PC-3 (cell line): ENCODE results near the gene CROCC. TPM values are rescaled to one million over a fixed set of nuclear protein-coding genes. Genes with fewer than 3 reads are reported as not detected.
"Not testable (repeated sequence)": the region's sequence is repeated elsewhere in the genome, so short reads cannot be mapped to it uniquely, and the experiment has no call there.

ENCODE experiments used
- ATAC-seq: fragments of 200-7000 bp; cut with Tn5 transposase; 2 replicates; pipeline ENCODE4 v1.9.1; 2020; ENCODE audit warnings: mild to moderate bottlenecking, moderate library complexity
- Bru-seq: library from RNA; stranded (reverse); fragments of 400-500 nt; gene quantifications from one replicate; lab custom pipeline; 2021; lab: Mats Ljungman, UMichigan
- BruChase-seq, 2 experiments: library from RNA; stranded (reverse); fragments of 400-500 nt; gene quantifications; one replicate each; lab custom pipeline; 2021; lab: Mats Ljungman, UMichigan
- BruUV-seq: library from RNA; stranded (reverse); fragments of 400-500 nt; replicated peaks from 2 replicates; lab custom pipeline; 2021; lab: Mats Ljungman, UMichigan
- CTCF ChIA-PET: fragments of 300-600 bp; sonication (Branson Sonifier 250); formaldehyde crosslinking; loops from one replicate; lab custom pipeline; 2022; ENCODE audit warnings: antibody characterized with exemption; lab: Charles Lee
- POLR2A ChIA-PET: fragments of 300-600 bp; sonication (Branson Sonifier 250); formaldehyde crosslinking; loops from one replicate; lab custom pipeline; 2022; ENCODE audit warnings: antibody characterized with exemption; ENCODE audit not compliant: unreplicated experiment; lab: Charles Lee
- DNase-seq: peaks from one replicate; pipeline ENCODE4 v3.0.0-alpha.2; 2015
- H2AFZ ChIP-seq: fragments of 300-600 bp; sonication (generic); 2 replicates; pipeline ENCODE4 v1.6.0; 2016; ENCODE audit warnings: antibody characterized with exemption, low read length
- H3F3A ChIP-seq: fragments of 300-600 bp; sonication (generic); one replicate; pipeline ENCODE4 v1.6.0; 2017; ENCODE audit warnings: antibody characterized with exemption, low read length, control low read depth, mild to moderate bottlenecking; ENCODE audit not compliant: unreplicated experiment
- H3K27ac ChIP-seq: fragments of 300-600 bp; sonication (generic); 2 replicates; pipeline ENCODE4 v1.5.1; 2016; ENCODE audit warnings: mild to moderate bottlenecking, low read length
- H3K27me3 ChIP-seq: fragments of 300-600 bp; sonication (generic); 2 replicates; pipeline ENCODE4 v1.6.1; 2016; ENCODE audit warnings: low read length, mixed read lengths
- H3K36me3 ChIP-seq: fragments of 300-600 bp; sonication (generic); 2 replicates; pipeline ENCODE4 v1.6.1; 2016; ENCODE audit warnings: low read depth, mixed run types, low read length, mixed read lengths
- H3K4me1 ChIP-seq: fragments of 300-600 bp; sonication (generic); 2 replicates; pipeline ENCODE4 v1.5.1; 2016; ENCODE audit warnings: low read length; ENCODE audit not compliant: insufficient read depth
- H3K4me2 ChIP-seq: fragments of 300-600 bp; sonication (generic); 2 replicates; pipeline ENCODE4 v1.6.0; 2016; ENCODE audit warnings: low read length
- H3K4me3 ChIP-seq: fragments of 300-600 bp; sonication (generic); 2 replicates; pipeline ENCODE4 v1.5.1; 2016; ENCODE audit warnings: mild to moderate bottlenecking, low read length, mixed read lengths
- H3K79me2 ChIP-seq: fragments of 300-600 bp; sonication (generic); 2 replicates; pipeline ENCODE4 v1.6.1; 2017; ENCODE audit warnings: low read length, mixed read lengths
- H3K9ac ChIP-seq: fragments of 300-600 bp; sonication (generic); 2 replicates; pipeline ENCODE4 v1.6.0; 2016; ENCODE audit warnings: mild to moderate bottlenecking, low read length
- H3K9me2 ChIP-seq: fragments of 300-600 bp; sonication (generic); replicated peaks from 2 replicates; pipeline ENCODE4 v1.6.1; 2016; ENCODE audit warnings: mixed run types, low read length, mixed read lengths
- H3K9me3 ChIP-seq: fragments of 300-600 bp; sonication (generic); 2 replicates; pipeline ENCODE4 v1.6.1; 2016; ENCODE audit warnings: low read length, mixed read lengths
- H4K20me1 ChIP-seq: fragments of 300-600 bp; sonication (generic); 2 replicates; pipeline ENCODE4 v1.6.1; 2016; ENCODE audit warnings: low read length, mixed read lengths
- EZH2 ChIP-seq: fragments of 300-600 bp; sonication (generic); IDR thresholded peaks from one replicate; pipeline ENCODE4 v1.6.1; 2017; ENCODE audit warnings: antibody characterized with exemption, mild to moderate bottlenecking, low read length; ENCODE audit not compliant: unreplicated experiment
- EZH2phosphoT487 ChIP-seq: fragments of 300-600 bp; sonication (generic); IDR thresholded peaks from 2 replicates; pipeline ENCODE4 v1.6.1; 2018; ENCODE audit warnings: mild to moderate bottlenecking, antibody characterized with exemption, low read length, borderline replicate concordance
- intact Hi-C: fragments of 100-400 bp; cut with micrococcal nuclease; formaldehyde crosslinking; loops from 2 replicates; pipeline ENCODE4 v1.9.0; 2023
- long read RNA-seq: library from polyadenylated mRNA; unstranded; transcript quantifications from one replicate; pipeline ENCODE4 v2.0.0, GENCODE V29; 2021; ENCODE audit not compliant: unreplicated experiment
- total RNA-seq: library from RNA; depleted of rRNA; stranded (reverse); fragments of >200 nt; gene quantifications from 2 replicates; pipeline ENCODE4 v1.2.3, GENCODE V29; 2014; rRNA removed
- TF ChIP-seq, protein P1 (sequence below): fragments of 300-600 bp; sonication (generic); conservative IDR thresholded peaks from 2 replicates; pipeline ENCODE4 v1.5.1; 2017; ENCODE audit warnings: antibody characterized with exemption, low read depth, mild to moderate bottlenecking, low read length

CROCC gene, protein sequence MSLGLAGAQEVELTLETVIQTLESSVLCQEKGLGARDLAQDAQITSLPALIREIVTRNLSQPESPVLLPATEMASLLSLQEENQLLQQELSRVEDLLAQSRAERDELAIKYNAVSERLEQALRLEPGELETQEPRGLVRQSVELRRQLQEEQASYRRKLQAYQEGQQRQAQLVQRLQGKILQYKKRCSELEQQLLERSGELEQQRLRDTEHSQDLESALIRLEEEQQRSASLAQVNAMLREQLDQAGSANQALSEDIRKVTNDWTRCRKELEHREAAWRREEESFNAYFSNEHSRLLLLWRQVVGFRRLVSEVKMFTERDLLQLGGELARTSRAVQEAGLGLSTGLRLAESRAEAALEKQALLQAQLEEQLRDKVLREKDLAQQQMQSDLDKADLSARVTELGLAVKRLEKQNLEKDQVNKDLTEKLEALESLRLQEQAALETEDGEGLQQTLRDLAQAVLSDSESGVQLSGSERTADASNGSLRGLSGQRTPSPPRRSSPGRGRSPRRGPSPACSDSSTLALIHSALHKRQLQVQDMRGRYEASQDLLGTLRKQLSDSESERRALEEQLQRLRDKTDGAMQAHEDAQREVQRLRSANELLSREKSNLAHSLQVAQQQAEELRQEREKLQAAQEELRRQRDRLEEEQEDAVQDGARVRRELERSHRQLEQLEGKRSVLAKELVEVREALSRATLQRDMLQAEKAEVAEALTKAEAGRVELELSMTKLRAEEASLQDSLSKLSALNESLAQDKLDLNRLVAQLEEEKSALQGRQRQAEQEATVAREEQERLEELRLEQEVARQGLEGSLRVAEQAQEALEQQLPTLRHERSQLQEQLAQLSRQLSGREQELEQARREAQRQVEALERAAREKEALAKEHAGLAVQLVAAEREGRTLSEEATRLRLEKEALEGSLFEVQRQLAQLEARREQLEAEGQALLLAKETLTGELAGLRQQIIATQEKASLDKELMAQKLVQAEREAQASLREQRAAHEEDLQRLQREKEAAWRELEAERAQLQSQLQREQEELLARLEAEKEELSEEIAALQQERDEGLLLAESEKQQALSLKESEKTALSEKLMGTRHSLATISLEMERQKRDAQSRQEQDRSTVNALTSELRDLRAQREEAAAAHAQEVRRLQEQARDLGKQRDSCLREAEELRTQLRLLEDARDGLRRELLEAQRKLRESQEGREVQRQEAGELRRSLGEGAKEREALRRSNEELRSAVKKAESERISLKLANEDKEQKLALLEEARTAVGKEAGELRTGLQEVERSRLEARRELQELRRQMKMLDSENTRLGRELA (N-terminal part only)
- total RNA-seq = 24.6 and 51.6 TPM in 2 replicates
- Bru-seq, nascent RNA = percentile 49 among the genes with signal in this experiment
- BruChase-seq, experiment 1, labeled RNA remaining after a 6-hour chase = percentile 54 among the genes with signal in this experiment
- BruChase-seq, experiment 2, labeled RNA remaining after a 2-hour chase = percentile 54 among the genes with signal in this experiment
- long read RNA-seq, partial matches to known transcripts = 17 of 39 reads
- long read RNA-seq, other reads (novel, unspliced or antisense) = 22 of 39 reads

DNA sequence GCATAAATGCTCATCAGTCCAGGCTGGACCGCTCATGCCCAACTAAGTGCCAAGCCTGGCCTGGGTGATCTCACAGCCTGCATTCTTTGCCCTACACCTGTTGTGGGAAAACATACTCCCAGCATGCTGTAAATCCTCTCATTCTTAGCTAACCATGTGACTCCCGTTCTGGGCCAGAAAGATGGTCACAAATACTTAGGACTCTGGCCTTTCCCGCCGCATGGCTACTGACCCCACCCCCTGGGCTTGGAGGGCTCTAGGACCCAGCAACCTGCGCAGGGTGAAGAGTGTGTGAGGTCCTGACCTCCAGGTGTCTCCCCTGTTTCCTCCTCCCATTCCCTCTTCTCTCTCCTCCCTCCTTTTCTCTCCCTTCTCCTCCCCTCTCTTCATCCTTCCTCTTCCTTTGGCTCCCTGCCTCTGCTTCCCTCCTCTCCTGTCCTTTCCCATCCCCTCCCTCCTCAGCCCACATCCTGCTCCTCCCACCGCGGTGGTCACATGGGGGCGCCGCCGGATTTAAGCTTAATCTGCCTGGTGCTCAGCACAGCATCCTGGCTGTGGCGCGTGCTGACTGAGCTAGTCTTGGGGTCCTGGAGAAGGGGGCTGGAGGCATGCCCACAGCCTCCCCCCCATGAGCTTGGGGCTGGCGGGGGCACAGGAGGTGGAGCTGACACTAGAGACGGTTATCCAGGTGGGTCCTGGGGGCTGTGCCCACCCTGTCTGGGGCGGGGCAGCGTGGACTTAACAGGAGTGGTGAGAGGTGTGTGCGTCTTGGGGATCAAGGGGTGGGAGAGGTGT lies at the start of gene CROCC:
CROCC (plus strand) TSS at position 541 of the 795 bp plus-strand sequence; CDS start at position 629, 88 bp downstream.
- H4K20me1 ChIP-seq = no peaks in the 10 kb centered on the region
- BruUV-seq = no TSS peak
- H3K36me3 ChIP-seq = no peaks in the 10 kb centered on the region
- H3K4me2 ChIP-seq = no peak within 1 kb of the TSS
- TF ChIP-seq EZH2phosphoT487 = no peak
- no peak for TF ChIP-seq EZH2
- TF ChIP-seq, protein P1, sequence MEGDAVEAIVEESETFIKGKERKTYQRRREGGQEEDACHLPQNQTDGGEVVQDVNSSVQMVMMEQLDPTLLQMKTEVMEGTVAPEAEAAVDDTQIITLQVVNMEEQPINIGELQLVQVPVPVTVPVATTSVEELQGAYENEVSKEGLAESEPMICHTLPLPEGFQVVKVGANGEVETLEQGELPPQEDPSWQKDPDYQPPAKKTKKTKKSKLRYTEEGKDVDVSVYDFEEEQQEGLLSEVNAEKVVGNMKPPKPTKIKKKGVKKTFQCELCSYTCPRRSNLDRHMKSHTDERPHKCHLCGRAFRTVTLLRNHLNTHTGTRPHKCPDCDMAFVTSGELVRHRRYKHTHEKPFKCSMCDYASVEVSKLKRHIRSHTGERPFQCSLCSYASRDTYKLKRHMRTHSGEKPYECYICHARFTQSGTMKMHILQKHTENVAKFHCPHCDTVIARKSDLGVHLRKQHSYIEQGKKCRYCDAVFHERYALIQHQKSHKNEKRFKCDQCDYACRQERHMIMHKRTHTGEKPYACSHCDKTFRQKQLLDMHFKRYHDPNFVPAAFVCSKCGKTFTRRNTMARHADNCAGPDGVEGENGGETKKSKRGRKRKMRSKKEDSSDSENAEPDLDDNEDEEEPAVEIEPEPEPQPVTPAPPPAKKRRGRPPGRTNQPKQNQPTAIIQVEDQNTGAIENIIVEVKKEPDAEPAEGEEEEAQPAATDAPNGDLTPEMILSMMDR = no peak
- ChIA-PET POLR2A (no interaction called here), CTCF (no interaction called here)
- H3K9me3 ChIP-seq = no peaks in the 10 kb centered on the region
- ATAC-seq (no peak), DNase-seq (no peak)
- intact Hi-C loops = no loop called here
- no peaks in the 10 kb centered on the region for H3K27me3 ChIP-seq
- H3K27ac ChIP-seq = no peak within 1 kb of the TSS
- no peak within 1 kb of the TSS for H2AFZ ChIP-seq
- no peak within 1 kb of the TSS for H3K4me3 ChIP-seq
- no peaks in the 10 kb centered on the region for H3F3A ChIP-seq
- no peak within 1 kb of the TSS for H3K9ac ChIP-seq
- no peaks in the 10 kb centered on the region for H3K9me2 ChIP-seq
- no peaks in the 10 kb centered on the region for H3K79me2 ChIP-seq
- no peaks in the 10 kb centered on the region for H3K4me1 ChIP-seq

DNA sequence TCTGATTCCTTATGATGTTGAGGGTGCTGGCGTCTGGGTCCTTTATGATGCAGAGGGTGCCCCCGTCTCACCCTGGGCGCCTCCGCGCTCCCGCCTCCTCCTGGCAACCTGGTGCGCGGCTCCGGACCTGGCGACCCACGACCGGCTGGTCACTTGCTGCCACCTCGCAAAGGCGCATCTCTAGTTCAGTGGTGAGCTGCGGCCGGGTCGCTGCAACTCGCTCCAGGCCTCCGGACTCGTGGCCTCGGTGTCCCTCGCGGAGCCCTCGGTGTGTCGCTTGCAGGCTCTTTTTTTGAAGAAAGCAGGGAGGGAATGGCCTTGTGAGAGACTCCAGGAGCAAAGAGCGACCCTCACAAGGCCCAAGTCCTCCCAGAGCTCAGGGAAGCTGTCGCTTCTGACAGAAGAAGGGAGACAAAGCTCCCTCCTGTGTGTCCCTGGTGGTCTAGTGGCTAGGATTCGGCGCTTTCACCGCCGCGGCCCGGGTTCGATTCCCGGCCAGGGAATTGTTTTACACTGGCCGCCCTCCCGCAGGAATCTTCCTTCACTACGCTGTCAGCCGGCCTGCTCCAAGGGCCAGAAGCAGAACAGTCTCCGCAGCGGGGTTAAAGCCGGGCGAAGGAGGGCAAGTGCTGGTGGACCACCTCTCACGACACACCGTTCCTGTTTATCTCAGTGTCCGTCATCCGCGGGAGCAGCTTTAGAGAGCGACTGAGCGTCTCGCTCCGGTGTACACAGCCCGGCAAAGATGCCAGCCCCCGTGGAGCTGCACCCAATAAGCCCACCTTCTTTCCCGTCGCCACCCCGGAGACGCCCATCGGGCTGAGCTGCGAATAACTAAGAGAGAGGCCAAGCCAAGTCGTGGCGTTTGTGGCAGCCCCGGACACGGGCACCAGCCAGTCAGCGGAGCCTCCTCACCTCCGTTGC lies 49.3 kb upstream of the CROCC start:
- POLR2A ChIA-PET, BruUV-seq, ATAC-seq, H3K4me3 ChIP-seq, intact Hi-C loops, H3K36me3 ChIP-seq, H3F3A ChIP-seq, H2AFZ ChIP-seq, H3K4me2 ChIP-seq, H3K79me2 ChIP-seq, DNase-seq, H3K9ac ChIP-seq, H3K4me1 ChIP-seq, H3K27me3 ChIP-seq, H4K20me1 ChIP-seq, H3K9me3 ChIP-seq, H3K9me2 ChIP-seq, CTCF ChIA-PET, H3K27ac ChIP-seq: not testable (repeated sequence)

DNA sequence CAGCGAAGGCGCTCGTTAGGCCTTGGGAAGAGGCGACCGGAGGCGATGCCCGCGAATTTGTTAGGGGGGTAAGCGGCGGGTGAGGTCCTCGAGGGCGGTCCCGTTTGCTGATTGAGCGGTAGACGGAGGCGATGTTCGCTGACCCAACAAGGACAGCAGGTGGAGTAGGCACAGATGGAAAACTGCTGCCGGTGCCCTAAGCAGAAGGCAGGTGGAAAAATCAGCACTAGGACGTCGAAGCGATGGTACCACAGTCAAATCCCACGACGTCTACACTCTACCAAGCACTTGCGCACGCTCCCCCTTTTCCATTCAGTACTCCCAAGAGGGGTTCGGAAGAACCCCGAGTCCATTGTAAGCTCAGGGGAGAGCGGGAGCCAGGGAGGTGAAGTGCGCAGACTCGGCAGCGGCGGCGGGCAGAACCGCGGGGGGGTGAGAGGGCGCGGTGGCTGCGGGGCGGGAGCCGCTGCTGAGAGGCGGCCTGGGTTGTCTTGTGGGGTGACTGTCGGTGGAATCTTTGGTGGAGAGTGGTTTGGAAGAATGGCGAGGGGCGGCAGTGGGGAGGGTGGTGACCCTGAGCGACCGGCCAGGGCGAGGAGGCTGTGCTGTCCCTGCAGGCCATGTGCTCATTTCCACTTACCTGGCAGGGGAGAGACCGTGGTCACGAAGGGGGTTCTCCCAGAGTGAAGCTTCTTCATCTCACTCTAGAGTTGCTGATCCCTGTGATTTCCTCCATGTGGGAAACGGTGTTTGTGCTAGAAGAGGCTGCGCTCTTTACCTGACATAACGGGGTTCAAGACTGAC lies 48.5 kb upstream of the CROCC start:
- POLR2A ChIA-PET = not testable (repeated sequence)

More for the DNA sequence above, 48.5 kb upstream of the CROCC start:
- H3K4me1 ChIP-seq, H3F3A ChIP-seq, H3K27me3 ChIP-seq, H3K36me3 ChIP-seq, intact Hi-C loops, H3K9ac ChIP-seq, CTCF ChIA-PET, H3K27ac ChIP-seq, BruUV-seq, H3K4me3 ChIP-seq, H4K20me1 ChIP-seq, H3K9me3 ChIP-seq, DNase-seq, H3K79me2 ChIP-seq, H3K9me2 ChIP-seq: not testable (repeated sequence)
- Histone ChIP-seq H2AFZ (peak overlapping the region; percentile 55; the same call in 1 of the 2 replicates), H3K4me2 (peak overlapping the region; percentile 28; the same call in 1 of the 2 replicates)
- peak; percentile 42; the same call in 1 of the 2 replicates for ATAC-seq
